Panc1 (cell line): ENCODE measurements around the gene C9orf72.
"Not testable (repeated sequence)": the region's sequence is repeated elsewhere in the genome, so short reads cannot be mapped to it uniquely, and the experiment has no call there.

Source experiments
- TCF7L2 ChIP-seq: IDR thresholded peaks from 2 replicates; pipeline ENCODE4 v1.6.1; 2011; ENCODE audit warnings: mild to moderate bottlenecking, low read depth, low read length, inconsistent platforms
- TF ChIP-seq, protein P1 (sequence below): fragments of 450-650 bp; IDR thresholded peaks from 2 replicates; pipeline ENCODE4 v1.5.1; 2017; ENCODE audit warnings: mild to moderate bottlenecking

DNA sequence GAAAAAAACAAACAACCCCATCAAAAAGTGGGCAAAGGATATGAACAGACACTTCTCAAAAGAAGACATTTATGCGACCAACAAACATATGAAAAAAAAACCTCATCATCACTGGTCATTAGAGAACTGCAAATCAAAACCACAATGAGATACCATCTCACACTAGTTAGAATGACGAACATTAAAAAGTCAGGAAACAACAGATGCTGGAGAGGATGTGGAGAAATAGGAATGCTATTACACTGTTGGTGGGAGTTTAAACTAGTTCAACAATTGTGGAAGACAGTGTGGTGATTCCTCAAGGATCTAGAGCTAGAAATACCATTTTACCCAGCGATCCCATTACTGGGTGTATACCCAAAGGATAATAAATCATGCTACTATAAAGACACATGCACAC lies 72.4 kb downstream of the C9orf72 start:
- not testable (repeated sequence) for TF ChIP-seq TCF7L2
- TF ChIP-seq, protein P1, sequence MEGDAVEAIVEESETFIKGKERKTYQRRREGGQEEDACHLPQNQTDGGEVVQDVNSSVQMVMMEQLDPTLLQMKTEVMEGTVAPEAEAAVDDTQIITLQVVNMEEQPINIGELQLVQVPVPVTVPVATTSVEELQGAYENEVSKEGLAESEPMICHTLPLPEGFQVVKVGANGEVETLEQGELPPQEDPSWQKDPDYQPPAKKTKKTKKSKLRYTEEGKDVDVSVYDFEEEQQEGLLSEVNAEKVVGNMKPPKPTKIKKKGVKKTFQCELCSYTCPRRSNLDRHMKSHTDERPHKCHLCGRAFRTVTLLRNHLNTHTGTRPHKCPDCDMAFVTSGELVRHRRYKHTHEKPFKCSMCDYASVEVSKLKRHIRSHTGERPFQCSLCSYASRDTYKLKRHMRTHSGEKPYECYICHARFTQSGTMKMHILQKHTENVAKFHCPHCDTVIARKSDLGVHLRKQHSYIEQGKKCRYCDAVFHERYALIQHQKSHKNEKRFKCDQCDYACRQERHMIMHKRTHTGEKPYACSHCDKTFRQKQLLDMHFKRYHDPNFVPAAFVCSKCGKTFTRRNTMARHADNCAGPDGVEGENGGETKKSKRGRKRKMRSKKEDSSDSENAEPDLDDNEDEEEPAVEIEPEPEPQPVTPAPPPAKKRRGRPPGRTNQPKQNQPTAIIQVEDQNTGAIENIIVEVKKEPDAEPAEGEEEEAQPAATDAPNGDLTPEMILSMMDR: not testable (repeated sequence)
